Endodermal cell (in vitro differentiated cells): ENCODE data around the gene SEC14L3. TPM values are rescaled to one million over a fixed set of nuclear protein-coding genes. Genes with fewer than 3 reads are reported as not detected.

Source experiments
- DNase-seq: peaks from one replicate; pipeline ENCODE4 v3.0.0-alpha.2; 2017
- H3K27ac ChIP-seq: 2 replicates; pipeline ENCODE4 v1.5.1; 2013; ENCODE audit warnings: mild to moderate bottlenecking, low read depth, low read length, moderate library complexity
- H3K27me3 ChIP-seq: 2 replicates; pipeline ENCODE4 v1.6.1; 2013; ENCODE audit warnings: mild to moderate bottlenecking, low read length, moderate library complexity; ENCODE audit not compliant: insufficient read depth, control insufficient read depth, poor library complexity, severe bottlenecking
- H3K36me3 ChIP-seq: 2 replicates; pipeline ENCODE4 v1.7.0; 2013; ENCODE audit warnings: mild to moderate bottlenecking, low read length, moderate library complexity; ENCODE audit not compliant: control insufficient read depth, insufficient read depth
- H3K4me1 ChIP-seq: one replicate; pipeline ENCODE4 v1.7.0; 2013; ENCODE audit warnings: low read length; ENCODE audit not compliant: control insufficient read depth, insufficient read depth
- H3K4me3 ChIP-seq: 2 replicates; pipeline ENCODE4 v1.5.1; 2013; ENCODE audit warnings: mild to moderate bottlenecking, low read length, moderate library complexity
- H3K9ac ChIP-seq: 2 replicates; pipeline ENCODE4 v1.6.1; 2013; ENCODE audit warnings: mild to moderate bottlenecking, low read length, moderate library complexity; ENCODE audit not compliant: poor library complexity, severe bottlenecking; ENCODE audit errors: extremely low read depth
- H3K9me3 ChIP-seq: 2 replicates; pipeline ENCODE4 v1.6.1; 2013; ENCODE audit warnings: mild to moderate bottlenecking, low read length, moderate library complexity; ENCODE audit not compliant: control insufficient read depth
- H3K27ac Mint-ChIP-seq: 2 replicates; pipeline ENCODE4 v1.8.0; 2020; ENCODE audit warnings: mixed read lengths
- H3K27me3 Mint-ChIP-seq: 2 replicates; pipeline ENCODE4 v1.8.0; 2021; ENCODE audit warnings: mild to moderate bottlenecking, mixed read lengths; ENCODE audit not compliant: insufficient read depth
- H3K36me3 Mint-ChIP-seq: 2 replicates; pipeline ENCODE4 v1.8.0; 2020; ENCODE audit warnings: low read depth, mixed read lengths
- H3K4me1 Mint-ChIP-seq: 2 replicates; pipeline ENCODE4 v1.8.0; 2020; ENCODE audit warnings: mixed read lengths
- H3K4me3 Mint-ChIP-seq: 2 replicates; pipeline ENCODE4 v1.8.0; 2020; ENCODE audit warnings: mild to moderate bottlenecking, moderate library complexity, mixed read lengths
- H3K9me3 Mint-ChIP-seq: 2 replicates; pipeline ENCODE4 v1.8.0; 2020; ENCODE audit warnings: mild to moderate bottlenecking, mixed read lengths
- CTCF ChIP-seq: fragments of 200-600 bp; sonication (generic); conservative IDR thresholded peaks from 2 replicates; pipeline ENCODE4 v1.5.0; 2021; ENCODE audit warnings: antibody characterized with exemption, mild to moderate bottlenecking
- WGBS, 2 experiments: methylation state at CpG; one replicate each; pipeline versions ENCODE4 v1.1.5 to v1.1.7; 2013; ENCODE audit warnings: missing lambda C conversion rate in 2 of 2, mixed read lengths in 1 of 2; ENCODE audit not compliant: insufficient coverage in 1 of 2, insufficient read length in 1 of 2; 5-methylcytosine and 5-hydroxymethylcytosine counted together
- total RNA-seq, 2 donors: library from RNA; stranded (reverse); fragmentation: NEBNext Ultra II Directional in 1 of 2; extraction: Animal tissue kit (Norgen Biotek cat#: 25700) in 1 of 2; gene quantifications; 2 replicates in 1 of 2; 3 replicates in 1 of 2; pipeline ENCODE4 v1.2.1, GENCODE V29; 2021

The SEC14L3 gene
- total RNA-seq, 2 donors from 2014 or later: not detected

GRCh38 chr22:30416403-30416802 lies 55.4 kb downstream of the SEC14L3 start:
- Mint-ChIP-seq H3K4me1 (peaks cover 11% of the 10 kb centered on the region), H3K36me3 (peaks cover 61% of the 10 kb centered on the region), H3K4me3 (no peak overlapping the region), H3K27ac (no peak overlapping the region), H3K9me3 (no peaks in the 10 kb centered on the region), H3K27me3 (no peaks in the 10 kb centered on the region)
- TF ChIP-seq CTCF: no peak
- whole genome bisulfite sequencing, 2 experiments: 84 to 93% methylated on average over 2 of the region's 2 CpGs
- Histone ChIP-seq H3K27me3 (no peaks in the 10 kb centered on the region), H3K27ac (no peak overlapping the region), H3K4me3 (no peak overlapping the region), H3K9me3 (no peaks in the 10 kb centered on the region), H3K4me1 (peaks cover 5% of the 10 kb centered on the region), H3K36me3 (peaks cover 66% of the 10 kb centered on the region), H3K9ac (no peak overlapping the region)
- DNase-seq: no peak

DNA sequence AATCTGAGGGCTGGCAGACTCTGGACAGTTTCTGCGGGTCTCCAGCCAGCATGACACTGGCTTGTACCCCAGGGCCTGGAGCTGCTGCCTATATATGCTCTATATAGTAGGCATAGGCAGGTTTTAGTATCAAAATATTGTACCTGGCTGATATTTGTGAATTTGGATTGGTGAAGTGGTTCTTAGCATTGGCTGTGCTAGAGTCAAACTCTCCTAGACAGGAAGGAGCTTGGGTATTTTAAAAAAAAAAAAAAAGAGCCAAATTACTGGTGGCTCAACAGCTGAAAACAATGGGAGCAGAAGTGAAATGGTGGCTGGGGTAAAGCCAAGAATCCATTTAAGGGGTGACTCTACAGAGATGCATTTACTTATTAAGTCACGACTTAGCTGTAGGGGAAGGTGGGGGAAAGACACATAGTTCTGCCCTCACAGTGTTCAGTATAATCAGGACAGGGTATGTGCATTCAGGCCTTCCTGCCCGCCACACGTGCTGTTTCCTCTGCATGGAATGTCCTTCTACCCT lies 57.2 kb downstream of the SEC14L3 start:
- Mint-ChIP-seq H3K9me3 (no peaks in the 10 kb centered on the region), H3K36me3 (peaks cover 62% of the 10 kb centered on the region), H3K27ac (no peak overlapping the region), H3K4me3 (no peak overlapping the region), H3K27me3 (no peaks in the 10 kb centered on the region), H3K4me1 (peaks cover 4% of the 10 kb centered on the region)
- no peaks in the 10 kb centered on the region for H3K9me3 ChIP-seq
- no peak for DNase-seq
- H3K4me3 ChIP-seq: no peak overlapping the region
- H3K27me3 ChIP-seq: no peaks in the 10 kb centered on the region
- no peak for TF ChIP-seq CTCF
- WGBS, 2 experiments: 96 to 98% methylated on average over 3 to 4 of the region's 4 CpGs
- H3K4me1 ChIP-seq: no peaks in the 10 kb centered on the region
- H3K9ac ChIP-seq: no peak overlapping the region
- H3K27ac ChIP-seq: no peak overlapping the region
- peaks cover 68% of the 10 kb centered on the region for H3K36me3 ChIP-seq

GRCh38 chr22:30413745-30414524 lies 57.9 kb downstream of the SEC14L3 start:
- no peaks in the 10 kb centered on the region for H3K27me3 Mint-ChIP-seq
- Histone ChIP-seq H3K9me3 (no peaks in the 10 kb centered on the region), H3K4me3 (no peak overlapping the region), H3K27me3 (no peaks in the 10 kb centered on the region), H3K36me3 (peaks cover 67% of the 10 kb centered on the region), H3K4me1 (no peaks in the 10 kb centered on the region), H3K9ac (no peak overlapping the region), H3K27ac (no peak overlapping the region)
- H3K9me3 Mint-ChIP-seq: no peaks in the 10 kb centered on the region
- H3K27ac Mint-ChIP-seq: no peak overlapping the region
- H3K36me3 Mint-ChIP-seq: peaks cover 58% of the 10 kb centered on the region
- no peak overlapping the region for H3K4me3 Mint-ChIP-seq
- DNase-seq: no peak
- 87 to 94% methylated on average over 4 to 5 of the region's 5 CpGs for WGBS, 2 experiments
- TF ChIP-seq CTCF: no peak
- peaks cover 4% of the 10 kb centered on the region for H3K4me1 Mint-ChIP-seq
